Skeletal muscle satellite cell (primary cell): ENCODE results near the gene NLRC5.
A peak's percentile ranks its signal among the peaks of the same experiment; 100 is the strongest.
"Not testable (repeated sequence)": the region's sequence is repeated elsewhere in the genome, so short reads cannot be mapped to it uniquely, and the experiment has no call there.

ENCODE experiments used
- H3K27me3 ChIP-seq: 2 replicates; pipeline ENCODE4 v1.7.0; 2013; ENCODE audit warnings: low read length; ENCODE audit not compliant: control insufficient read depth, insufficient read depth
- H3K36me3 ChIP-seq: 2 replicates; pipeline ENCODE4 v1.7.0; 2013; ENCODE audit warnings: mild to moderate bottlenecking, control low read depth, low read length; ENCODE audit not compliant: insufficient read depth
- H3K4me1 ChIP-seq: 2 replicates; pipeline ENCODE4 v1.7.0; 2013; ENCODE audit warnings: low read length; ENCODE audit not compliant: control insufficient read depth, insufficient read depth
- H3K4me2 ChIP-seq: 2 replicates; pipeline ENCODE4 v1.7.0; 2013; ENCODE audit warnings: mild to moderate bottlenecking, low read length
- H3K4me3 ChIP-seq: 2 replicates; pipeline ENCODE4 v1.7.0; 2013; ENCODE audit warnings: low read length
- H3K9ac ChIP-seq: 2 replicates; pipeline ENCODE4 v1.7.0; 2013; ENCODE audit warnings: mild to moderate bottlenecking, low read depth, low read length, moderate library complexity
- H3K9me3 ChIP-seq: replicated peaks from 2 replicates; pipeline ENCODE4 v1.7.0; 2013; ENCODE audit warnings: mild to moderate bottlenecking, control low read depth, low read length

The NLRC5 gene

GRCh38 chr16:56986361-56986760 lies 3.0 kb upstream of the NLRC5 start:
- Histone ChIP-seq H3K4me3 (no peak overlapping the region), H3K9ac (no peak overlapping the region), H3K4me1 (peaks cover 36% of the 10 kb centered on the region)

DNA sequence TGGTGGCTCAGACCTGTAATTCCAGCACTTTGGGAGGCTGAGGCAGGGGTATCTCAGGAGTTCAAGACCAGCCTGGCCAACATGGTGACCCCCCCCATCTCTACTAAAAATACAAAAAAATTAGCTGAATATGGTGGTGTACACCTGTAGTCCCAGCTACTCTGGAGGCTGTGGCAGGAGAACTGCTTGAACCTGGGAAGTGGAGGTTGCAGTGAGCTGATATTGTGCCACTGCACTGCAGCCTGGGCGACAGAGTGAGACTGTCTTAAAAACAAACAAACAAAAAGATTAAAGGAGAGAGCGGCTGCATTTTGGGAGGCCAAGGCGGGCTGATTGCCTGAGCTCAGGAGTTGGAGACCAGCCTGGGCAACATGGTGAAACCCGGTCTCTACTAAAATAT lies 2.4 kb upstream of the NLRC5 start:
- not testable (repeated sequence) for H3K4me3 ChIP-seq, H3K9ac ChIP-seq, H3K4me2 ChIP-seq, H3K36me3 ChIP-seq, H3K27me3 ChIP-seq, H3K9me3 ChIP-seq
- H3K4me1 ChIP-seq, result peaks cover 36% of the 10 kb centered on the region

More at GRCh38 chr16:56986361-56986760, 3.0 kb upstream of the NLRC5 start:
- no peaks in the 10 kb centered on the region for H3K9me3 ChIP-seq
- no peaks in the 10 kb centered on the region for H3K36me3 ChIP-seq
- H3K27me3 ChIP-seq, result no peaks in the 10 kb centered on the region
- no peak overlapping the region for H3K4me2 ChIP-seq

GRCh38 chr16:56987692-56988091 lies 1.7 kb upstream of the NLRC5 start:
- no peaks in the 10 kb centered on the region for H3K27me3 ChIP-seq
- H3K9me3 ChIP-seq, result no peaks in the 10 kb centered on the region
- no peak overlapping the region for H3K9ac ChIP-seq
- H3K4me1 ChIP-seq, result peaks cover 36% of the 10 kb centered on the region
- no peak overlapping the region for H3K4me3 ChIP-seq
- H3K36me3 ChIP-seq, result no peaks in the 10 kb centered on the region
- H3K4me2 ChIP-seq, result no peak overlapping the region

DNA sequence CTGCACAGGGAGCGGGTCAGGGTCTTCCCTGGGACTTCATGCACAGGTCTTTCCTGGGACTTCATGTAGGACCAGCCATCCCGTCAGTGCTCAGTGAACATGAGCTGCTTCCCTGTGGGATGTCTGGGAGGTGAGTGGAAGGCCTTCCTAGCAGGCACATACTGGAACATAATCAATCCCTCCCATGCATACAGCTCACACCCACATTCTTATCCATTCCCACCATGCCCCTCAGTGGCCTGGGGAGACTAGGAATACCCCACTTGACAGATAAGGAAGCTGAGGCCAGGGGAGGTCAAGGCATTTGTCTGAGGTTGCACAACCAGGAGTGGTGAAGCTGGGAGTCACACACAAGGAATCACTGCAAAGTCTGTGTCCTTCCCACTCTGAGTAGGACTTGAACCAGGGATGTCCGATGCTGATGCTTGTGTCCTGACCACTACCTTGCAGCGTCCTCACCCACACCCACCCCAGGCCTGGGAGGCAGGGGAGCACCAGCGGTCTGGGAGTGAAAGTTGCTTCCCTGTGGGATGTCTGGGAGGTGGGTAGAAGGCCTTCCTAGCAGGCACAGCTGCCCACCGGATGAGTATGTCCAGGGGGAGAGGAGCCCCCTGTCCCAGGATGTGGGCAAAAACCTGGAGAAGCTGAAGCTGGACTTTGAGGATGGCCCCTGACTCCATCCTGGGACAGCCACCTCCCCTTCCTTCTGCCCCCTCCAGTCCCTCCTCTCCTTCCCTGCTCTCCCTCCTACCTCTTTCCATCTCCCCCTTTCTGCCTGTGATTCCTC lies 1.0 kb upstream of the NLRC5 start:
- Histone ChIP-seq H3K4me3 (peak overlapping the region; percentile 92), H3K4me1 (peaks cover 36% of the 10 kb centered on the region)

DNA sequence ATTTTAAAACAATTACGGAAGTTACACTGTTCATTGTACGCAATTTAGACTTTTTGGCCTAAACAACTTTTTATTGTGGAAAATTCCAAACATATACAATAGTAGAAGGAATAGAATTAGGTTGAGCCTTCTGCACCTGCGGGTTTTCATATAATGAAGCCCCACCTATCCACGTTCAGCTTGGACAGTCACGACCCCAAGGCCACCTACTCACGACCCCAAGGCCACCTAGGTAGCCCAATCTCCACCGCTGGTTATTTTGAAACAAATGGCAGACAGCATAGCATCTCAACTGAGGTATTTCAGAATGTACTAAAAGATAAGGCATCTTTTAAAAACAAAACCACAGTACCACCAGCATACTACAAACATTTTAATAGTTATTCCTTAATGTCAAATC lies 631 bp downstream of the NLRC5 start:
- H3K9ac ChIP-seq, result peak overlapping the region; percentile 84
- H3K36me3 ChIP-seq, result no peaks in the 10 kb centered on the region
- H3K4me1 ChIP-seq, result peaks cover 37% of the 10 kb centered on the region
- H3K4me2 ChIP-seq, result peak overlapping the region; percentile 93
- H3K9me3 ChIP-seq, result no peaks in the 10 kb centered on the region
- no peaks in the 10 kb centered on the region for H3K27me3 ChIP-seq
- H3K4me3 ChIP-seq, result peak overlapping the region; percentile 92

More for the DNA sequence above, 1.0 kb upstream of the NLRC5 start:
- Histone ChIP-seq H3K27me3 (no peaks in the 10 kb centered on the region), H3K4me2 (peak overlapping the region; percentile 93), H3K36me3 (no peaks in the 10 kb centered on the region), H3K9ac (peak overlapping the region; percentile 84), H3K9me3 (no peaks in the 10 kb centered on the region)

GRCh38 chr16:56990407-56991286 lies 1.3 kb downstream of the NLRC5 start:
- H3K4me1 ChIP-seq, result peaks cover 31% of the 10 kb centered on the region
- H3K9me3 ChIP-seq, result no peaks in the 10 kb centered on the region
- H3K4me3 ChIP-seq, result peak overlapping the region; percentile 92
- peak overlapping the region; percentile 84 for H3K9ac ChIP-seq
- peak overlapping the region; percentile 93 for H3K4me2 ChIP-seq
- H3K36me3 ChIP-seq, result no peaks in the 10 kb centered on the region
- no peaks in the 10 kb centered on the region for H3K27me3 ChIP-seq

DNA sequence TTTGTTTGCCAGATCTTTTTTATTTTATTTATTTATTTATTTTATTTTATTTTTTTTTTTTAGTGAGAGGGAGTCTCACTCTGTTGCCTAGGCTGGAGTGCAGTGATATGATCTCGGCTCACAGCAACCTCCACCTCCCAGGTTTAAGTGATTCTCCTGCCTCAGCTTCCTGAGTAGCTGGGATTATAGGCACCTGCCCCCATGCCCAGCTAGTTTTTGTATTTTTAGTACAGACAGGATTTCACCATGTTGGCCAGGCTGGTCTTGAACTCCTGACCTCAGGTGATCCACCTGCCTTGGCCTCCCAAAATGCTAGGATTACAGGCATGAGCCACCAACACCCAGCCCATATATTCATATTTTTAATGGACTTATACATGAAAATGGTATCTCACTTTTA lies 3.1 kb downstream of the NLRC5 start:
- not testable (repeated sequence) for H3K4me2 ChIP-seq, H3K27me3 ChIP-seq, H3K9ac ChIP-seq, H3K36me3 ChIP-seq, H3K4me3 ChIP-seq, H3K9me3 ChIP-seq
- H3K4me1 ChIP-seq, result peaks cover 27% of the 10 kb centered on the region

GRCh38 chr16:56993204-56993603 lies 3.8 kb downstream of the NLRC5 start:
- H3K36me3 ChIP-seq, result no peaks in the 10 kb centered on the region
- H3K27me3 ChIP-seq, result no peaks in the 10 kb centered on the region
- H3K4me1 ChIP-seq, result peaks cover 26% of the 10 kb centered on the region
- no peaks in the 10 kb centered on the region for H3K9me3 ChIP-seq
- H3K9ac ChIP-seq, result no peak overlapping the region
- no peak overlapping the region for H3K4me2 ChIP-seq
- H3K4me3 ChIP-seq, result no peak overlapping the region

GRCh38 chr16:56994311-56994710 lies 5.0 kb downstream of the NLRC5 start:
- no peak overlapping the region for H3K9ac ChIP-seq
- no peak overlapping the region for H3K4me3 ChIP-seq
- no peaks in the 10 kb centered on the region for H3K9me3 ChIP-seq
- H3K27me3 ChIP-seq, result no peaks in the 10 kb centered on the region
- peaks cover 18% of the 10 kb centered on the region for H3K4me1 ChIP-seq
- no peak overlapping the region for H3K4me2 ChIP-seq
- H3K36me3 ChIP-seq, result no peaks in the 10 kb centered on the region

GRCh38 chr16:56995136-56995805 lies 5.9 kb downstream of the NLRC5 start:
- H3K9ac ChIP-seq, result no peak overlapping the region
- H3K36me3 ChIP-seq, result no peaks in the 10 kb centered on the region
- peaks cover 22% of the 10 kb centered on the region for H3K4me1 ChIP-seq
- no peaks in the 10 kb centered on the region for H3K27me3 ChIP-seq
- no peak overlapping the region for H3K4me3 ChIP-seq
- no peaks in the 10 kb centered on the region for H3K9me3 ChIP-seq
- H3K4me2 ChIP-seq, result no peak overlapping the region

DNA sequence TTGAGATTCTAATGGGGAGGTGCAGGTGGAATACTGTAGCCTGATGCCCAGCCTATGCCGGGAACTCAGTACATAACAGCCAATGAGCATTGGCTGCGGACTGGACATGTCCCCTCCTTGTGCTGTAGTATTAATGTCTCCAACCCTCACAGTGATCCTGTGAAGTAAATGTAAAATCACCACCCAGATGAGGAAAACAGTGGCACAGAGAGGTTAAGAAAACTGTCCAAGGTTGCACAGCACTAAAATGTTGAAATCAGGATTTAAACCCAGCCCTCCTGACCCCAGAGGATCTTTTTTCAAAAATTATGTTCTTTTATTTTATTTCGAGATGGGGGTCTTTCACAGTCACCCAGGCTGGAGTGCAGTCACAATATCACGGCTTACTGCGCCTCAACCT lies 7.9 kb downstream of the NLRC5 start:
- Histone ChIP-seq H3K36me3 (no peaks in the 10 kb centered on the region), H3K4me3 (no peak overlapping the region), H3K9ac (no peak overlapping the region), H3K9me3 (no peaks in the 10 kb centered on the region), H3K4me2 (no peak overlapping the region), H3K27me3 (no peaks in the 10 kb centered on the region), H3K4me1 (peaks cover 26% of the 10 kb centered on the region)
